ENCODE data around the gene NXN.
"Not testable (repeated sequence)": the region's sequence is repeated elsewhere in the genome, so short reads cannot be mapped to it uniquely, and the experiment has no call there.

Gene NXN

GRCh38 chr17:913207-913606 lies 66.4 kb downstream of the NXN start:
- no peaks in the 10 kb centered on the region for H3K4me1 ChIP-seq (ENCODE audit: control insufficient read depth, low read length)
- H3K27ac ChIP-seq (ENCODE audit: low read depth, low read length) = no peak overlapping the region
- no peak for TF ChIP-seq EZH2phosphoT487 (IDR thresholded peaks at IDR 0.05; ENCODE audit: borderline replicate concordance, low read length)
- TF ChIP-seq CTCF (IDR thresholded peaks at IDR 0.05; ENCODE audit: low read depth, low read length, poor library complexity, severe bottlenecking) = no peak

GRCh38 chr17:909642-910323 lies 69.8 kb downstream of the NXN start:
- H3K79me2 ChIP-seq (ENCODE audit: control insufficient read depth, low read length) = no peaks in the 10 kb centered on the region
- no peaks in the 10 kb centered on the region for H4K20me1 ChIP-seq (ENCODE audit: control insufficient read depth, insufficient read depth, low read depth, low read length)
- H3K9me3 ChIP-seq (ENCODE audit: control insufficient read depth, insufficient read depth, low read length) = no peaks in the 10 kb centered on the region
- H3K4me1 ChIP-seq (ENCODE audit: control insufficient read depth, low read length) = no peaks in the 10 kb centered on the region
- H3K27ac ChIP-seq (ENCODE audit: low read depth, low read length) = no peak overlapping the region
- H3K9me2 ChIP-seq (replicated peaks; ENCODE audit: control insufficient read depth, low read length) = no peaks in the 10 kb centered on the region
- H3K36me3 ChIP-seq (ENCODE audit: control insufficient read depth, low read length) = no peaks in the 10 kb centered on the region
- TF ChIP-seq CTCF (IDR thresholded peaks at IDR 0.05; ENCODE audit: low read depth, low read length, poor library complexity, severe bottlenecking) = no peak
- no peak for TF ChIP-seq EZH2phosphoT487 (IDR thresholded peaks at IDR 0.05; ENCODE audit: borderline replicate concordance, low read length)
- no peaks in the 10 kb centered on the region for H3F3A ChIP-seq (ENCODE audit: control insufficient read depth, insufficient read depth)
- no peak overlapping the region for H3K4me3 ChIP-seq (ENCODE audit: low read length)
- no peaks in the 10 kb centered on the region; the same call in 1 of the 2 replicates for H3K27me3 ChIP-seq (ENCODE audit: control insufficient read depth, low read length)
- H3K4me2 ChIP-seq (ENCODE audit: low read length) = no peak overlapping the region

More at GRCh38 chr17:913207-913606, 66.4 kb downstream of the NXN start:
- H3K27me3 ChIP-seq (ENCODE audit: control insufficient read depth, low read length) = no peaks in the 10 kb centered on the region
- no peaks in the 10 kb centered on the region for H3K9me3 ChIP-seq (ENCODE audit: control insufficient read depth, insufficient read depth, low read length)
- no peaks in the 10 kb centered on the region for H4K20me1 ChIP-seq (ENCODE audit: control insufficient read depth, insufficient read depth, low read depth, low read length)
- H3F3A ChIP-seq (ENCODE audit: control insufficient read depth, insufficient read depth) = no peaks in the 10 kb centered on the region
- H3K9me2 ChIP-seq (replicated peaks; ENCODE audit: control insufficient read depth, low read length) = no peaks in the 10 kb centered on the region
- no peaks in the 10 kb centered on the region for H3K36me3 ChIP-seq (ENCODE audit: control insufficient read depth, low read length)
- H3K4me2 ChIP-seq (ENCODE audit: low read length) = no peak overlapping the region
- H3K4me3 ChIP-seq (ENCODE audit: low read length) = no peak overlapping the region
- no peaks in the 10 kb centered on the region for H3K79me2 ChIP-seq (ENCODE audit: control insufficient read depth, low read length)

GRCh38 chr17:907725-908124 lies 71.9 kb downstream of the NXN start:
- no peak overlapping the region for H3K4me3 ChIP-seq (ENCODE audit: low read length)
- no peak overlapping the region for H3K4me2 ChIP-seq (ENCODE audit: low read length)
- H3K36me3 ChIP-seq (ENCODE audit: control insufficient read depth, low read length) = no peaks in the 10 kb centered on the region
- no peaks in the 10 kb centered on the region for H3F3A ChIP-seq (ENCODE audit: control insufficient read depth, insufficient read depth)
- no peaks in the 10 kb centered on the region for H4K20me1 ChIP-seq (ENCODE audit: control insufficient read depth, insufficient read depth, low read depth, low read length)
- no peaks in the 10 kb centered on the region for H3K79me2 ChIP-seq (ENCODE audit: control insufficient read depth, low read length)
- no peaks in the 10 kb centered on the region for H3K9me2 ChIP-seq (replicated peaks; ENCODE audit: control insufficient read depth, low read length)
- H3K27me3 ChIP-seq (ENCODE audit: control insufficient read depth, low read length) = no peaks in the 10 kb centered on the region; the same call in 1 of the 2 replicates
- no peaks in the 10 kb centered on the region for H3K4me1 ChIP-seq (ENCODE audit: control insufficient read depth, low read length)
- no peak overlapping the region for H3K27ac ChIP-seq (ENCODE audit: low read depth, low read length)
- TF ChIP-seq EZH2phosphoT487 (IDR thresholded peaks at IDR 0.05; ENCODE audit: borderline replicate concordance, low read length) (no peak), CTCF (IDR thresholded peaks at IDR 0.05; ENCODE audit: low read depth, low read length, poor library complexity, severe bottlenecking) (no peak)
- H3K9me3 ChIP-seq (ENCODE audit: control insufficient read depth, insufficient read depth, low read length) = no peaks in the 10 kb centered on the region

- H3K4me1 ChIP-seq (ENCODE audit: control insufficient read depth, low read length); H3K9me2 ChIP-seq (replicated peaks; ENCODE audit: control insufficient read depth, low read length); H3K27ac ChIP-seq (ENCODE audit: low read depth, low read length); H3K9me3 ChIP-seq (ENCODE audit: control insufficient read depth, insufficient read depth, low read length); H3F3A ChIP-seq (ENCODE audit: control insufficient read depth, insufficient read depth); H3K79me2 ChIP-seq (ENCODE audit: control insufficient read depth, low read length); H3K27me3 ChIP-seq (ENCODE audit: control insufficient read depth, low read length); H3K4me3 ChIP-seq (ENCODE audit: low read length); H3K4me2 ChIP-seq (ENCODE audit: low read length); H4K20me1 ChIP-seq (ENCODE audit: control insufficient read depth, insufficient read depth, low read depth, low read length); H3K36me3 ChIP-seq (ENCODE audit: control insufficient read depth, low read length): not testable (repeated sequence)
These were observed 73.9 kb downstream of the NXN start for GRCh38 chr17:905708-906107.
